GM12878 (cell line): ENCODE data around the gene EFCAB11.

Source experiments
- CTCF ChIP-seq, 3 experiments: IDR thresholded peaks in 2 of 3; conservative IDR thresholded peaks in 1 of 3; 2 replicates each; pipeline ENCODE4 v1.5.1; 2011; ENCODE audit warnings: low read depth in 3 of 3, low read length in 3 of 3, mild to moderate bottlenecking in 3 of 3, control low read depth in 2 of 3, moderate library complexity in 2 of 3, inconsistent platforms in 1 of 3, mixed read lengths in 1 of 3; ENCODE audit not compliant: control insufficient read depth in 2 of 3, insufficient read depth in 1 of 3; ENCODE audit errors: extremely low read depth in 1 of 3
- E2F4 ChIP-seq: IDR thresholded peaks from 2 replicates; pipeline ENCODE4 v1.6.1; 2012; ENCODE audit warnings: low read depth, low read length, improper control_type of control experiment
- REST ChIP-seq: IDR thresholded peaks from 2 replicates; pipeline ENCODE4 v1.6.1; 2012; ENCODE audit warnings: mild to moderate bottlenecking, low read depth, low read length

- no peak for TF ChIP-seq CTCF (IDR thresholded peaks at IDR 0.05 in 2 of 3, conservative IDR thresholded peaks at IDR 0.05 in 1 of 3; ENCODE audit: control insufficient read depth in 2 of 3, extremely low read depth in 1 of 3, insufficient read depth in 1 of 3, low read depth in 3 of 3, low read length in 3 of 3)
- TF ChIP-seq REST, result no peak
- no peak for TF ChIP-seq E2F4
Measured at GRCh38 chr14:89866458-89866857, 88.1 kb downstream of the EFCAB11 start.
